IMR-90 (cell line): ENCODE data around the gene POLD1. TPM values are rescaled to one million over a fixed set of nuclear protein-coding genes. Genes with fewer than 3 reads are reported as not detected.

Experiments used
- ATAC-seq: fragments of 200-7000 bp; cut with Tn5 transposase; 2 replicates; pipeline ENCODE4 v1.9.1; 2020; ENCODE audit warnings: low read depth, mild to moderate bottlenecking, moderate library complexity
- BruUV-seq: library from RNA; stranded (reverse); fragments of 400-500 nt; replicated peaks from 2 replicates; lab custom pipeline; 2021; lab: Mats Ljungman, UMichigan
- CTCF ChIA-PET: fragments of 300-600 bp; formaldehyde crosslinking; extraction: SDS; loops from one replicate; lab custom pipeline; 2021; ENCODE audit warnings: antibody characterized with exemption; lab: Yijun Ruan, JAX
- POLR2A ChIA-PET: fragments of 300-600 bp; sonication (Branson Sonifier 250); formaldehyde crosslinking; loops from one replicate; lab custom pipeline; 2022; ENCODE audit warnings: antibody characterized with exemption; ENCODE audit not compliant: unreplicated experiment; lab: Charles Lee
- DNase-seq: peaks from one replicate; pipeline ENCODE4 v3.0.0; 2013
- H2AFZ ChIP-seq: replicated peaks from 2 replicates; pipeline ENCODE3; 2013; ENCODE audit warnings: low read length, mild to moderate bottlenecking; ENCODE audit not compliant: poor library complexity
- H2AK5ac ChIP-seq: 2 replicates; pipeline ENCODE4 v1.6.1; 2013; ENCODE audit warnings: low read depth, low read length, inconsistent platforms
- H2AK9ac ChIP-seq: replicated peaks from 2 replicates; pipeline ENCODE3; 2013; ENCODE audit warnings: mild to moderate bottlenecking, low read depth, low read length, moderate library complexity; ENCODE audit not compliant: poor library complexity
- H2BK120ac ChIP-seq: 2 replicates; pipeline ENCODE4 v1.6.1; 2013; ENCODE audit warnings: low read depth, low read length, inconsistent platforms
- H2BK15ac ChIP-seq: 3 replicates; pipeline ENCODE4 v1.6.1; 2013; ENCODE audit warnings: low read depth, low read length, inconsistent platforms
- H2BK20ac ChIP-seq: 2 replicates; pipeline ENCODE4 v1.6.1; 2013; ENCODE audit warnings: low read depth, mild to moderate bottlenecking, inconsistent platforms, low read length, moderate library complexity
- H2BK5ac ChIP-seq: 2 replicates; pipeline ENCODE4 v1.6.1; 2013; ENCODE audit warnings: mild to moderate bottlenecking, low read depth, low read length, inconsistent platforms; ENCODE audit not compliant: poor library complexity, severe bottlenecking
- H3K14ac ChIP-seq: replicated peaks from 2 replicates; pipeline ENCODE4 v1.6.1; 2013; ENCODE audit warnings: low read depth, low read length, inconsistent platforms
- H3K18ac ChIP-seq: 2 replicates; pipeline ENCODE4 v1.6.1; 2013; ENCODE audit warnings: low read depth, low read length, control low read depth
- H3K23ac ChIP-seq: 2 replicates; pipeline ENCODE4 v1.6.1; 2013; ENCODE audit warnings: low read depth, low read length, inconsistent platforms
- H3K27ac ChIP-seq: 2 replicates; pipeline ENCODE4 v1.5.1; 2013; ENCODE audit warnings: mild to moderate bottlenecking, control low read depth, low read length; ENCODE audit not compliant: insufficient read depth
- H3K27me3 ChIP-seq: 2 replicates; pipeline ENCODE4 v1.6.1; 2013; ENCODE audit warnings: low read length; ENCODE audit not compliant: control insufficient read depth, insufficient read depth
- H3K36me3 ChIP-seq: 2 replicates; pipeline ENCODE4 v1.6.1; 2013; ENCODE audit warnings: low read length, mixed read lengths; ENCODE audit not compliant: control insufficient read depth, insufficient read depth
- H3K4ac ChIP-seq: 2 replicates; pipeline ENCODE4 v1.6.1; 2013; ENCODE audit warnings: low read depth, low read length, inconsistent platforms
- H3K4me1 ChIP-seq: 2 replicates; pipeline ENCODE4 v1.6.1; 2013; ENCODE audit warnings: low read length, mixed read lengths; ENCODE audit not compliant: control insufficient read depth, insufficient read depth
- H3K4me2 ChIP-seq: 2 replicates; pipeline ENCODE4 v1.6.1; 2013; ENCODE audit warnings: low read depth, mild to moderate bottlenecking, control low read depth, low read length, moderate library complexity
- H3K4me3 ChIP-seq: 2 replicates; pipeline ENCODE4 v1.5.1; 2013; ENCODE audit warnings: low read depth, mild to moderate bottlenecking, control low read depth, low read length, moderate library complexity; ENCODE audit not compliant: insufficient read depth
- H3K56ac ChIP-seq: 2 replicates; pipeline ENCODE4 v1.6.1; 2013; ENCODE audit warnings: low read length, inconsistent platforms; ENCODE audit not compliant: insufficient read depth; ENCODE audit errors: extremely low read depth
- H3K79me1 ChIP-seq, 2 experiments: 2 replicates each; pipeline ENCODE4 v1.6.1; 2013; ENCODE audit warnings: low read length in 2 of 2, inconsistent platforms in 1 of 2, low read depth in 1 of 2
- H3K9ac ChIP-seq: 2 replicates; pipeline ENCODE4 v1.6.1; 2013; ENCODE audit warnings: low read depth, low read length, control low read depth
- H3K9me1 ChIP-seq: 2 replicates; pipeline ENCODE4 v1.6.1; 2013; ENCODE audit warnings: low read length, inconsistent platforms; ENCODE audit not compliant: insufficient read depth
- H3K9me3 ChIP-seq: 2 replicates; pipeline ENCODE4 v1.6.1; 2013; ENCODE audit warnings: low read length; ENCODE audit not compliant: control insufficient read depth, insufficient read depth
- H4K20me1 ChIP-seq: 2 replicates; pipeline ENCODE4 v1.6.1; 2013; ENCODE audit warnings: low read length, inconsistent platforms; ENCODE audit not compliant: insufficient read depth
- H4K5ac ChIP-seq: 2 replicates; pipeline ENCODE4 v1.6.1; 2013; ENCODE audit warnings: mild to moderate bottlenecking, low read depth, low read length, control low read depth
- H4K8ac ChIP-seq, 2 experiments: 2 replicates each; pipeline ENCODE4 v1.6.1; 2013; ENCODE audit warnings: low read depth in 2 of 2, low read length in 2 of 2, control low read depth in 1 of 2, inconsistent platforms in 1 of 2
- H4K91ac ChIP-seq: 2 replicates; pipeline ENCODE4 v1.6.1; 2013; ENCODE audit warnings: low read depth, low read length, inconsistent platforms; ENCODE audit not compliant: insufficient read depth
- BHLHE40 ChIP-seq: fragments of 150-350 bp; IDR thresholded peaks from 2 replicates; pipeline ENCODE4 v1.6.1; 2016; ENCODE audit warnings: mild to moderate bottlenecking, low read depth, low read length
- CEBPB ChIP-seq: IDR thresholded peaks from 2 replicates; pipeline ENCODE4 v1.6.1; 2012; ENCODE audit warnings: low read depth, low read length, improper control_type of control experiment
- CHD1 ChIP-seq: IDR thresholded peaks from 2 replicates; pipeline ENCODE4 v1.6.1; 2012; ENCODE audit warnings: low read depth, low read length, improper control_type of control experiment
- FOS ChIP-seq: fragments of 150-350 bp; IDR thresholded peaks from 2 replicates; pipeline ENCODE4 v1.6.1; 2016; ENCODE audit warnings: low read depth, low read length
- MAFK ChIP-seq: IDR thresholded peaks from 2 replicates; pipeline ENCODE4 v1.6.1; 2012; ENCODE audit warnings: low read depth, low read length, improper control_type of control experiment
- MAZ ChIP-seq: IDR thresholded peaks from 2 replicates; pipeline ENCODE4 v1.6.1; 2012; ENCODE audit warnings: low read depth, mild to moderate bottlenecking, low read length, improper control_type of control experiment, moderate library complexity, borderline replicate concordance
- MXI1 ChIP-seq: IDR thresholded peaks from 2 replicates; pipeline ENCODE4 v1.6.1; 2012; ENCODE audit warnings: low read depth, mild to moderate bottlenecking, low read length, moderate library complexity, borderline replicate concordance
- NFE2L2 ChIP-seq: fragments of 150-350 bp; IDR thresholded peaks from 2 replicates; pipeline ENCODE4 v1.6.1; 2016; ENCODE audit warnings: low read depth, mild to moderate bottlenecking, low read length
- RAD21 ChIP-seq: IDR thresholded peaks from 2 replicates; pipeline ENCODE4 v1.6.1; 2012; ENCODE audit warnings: low read length, improper control_type of control experiment
- RCOR1 ChIP-seq: IDR thresholded peaks from 2 replicates; pipeline ENCODE4 v1.6.1; 2012; ENCODE audit warnings: mild to moderate bottlenecking, low read length, improper control_type of control experiment; ENCODE audit not compliant: insufficient replicate concordance
- RFX5 ChIP-seq: IDR thresholded peaks from 2 replicates; pipeline ENCODE4 v1.8.0; 2012; ENCODE audit warnings: low read depth, mild to moderate bottlenecking, low read length, moderate library complexity
- SMC3 ChIP-seq: fragments of 150-350 bp; IDR thresholded peaks from 2 replicates; pipeline ENCODE4 v1.6.1; 2016; ENCODE audit warnings: low read depth, mild to moderate bottlenecking, antibody characterized with exemption, low read length, moderate library complexity
- WGBS, 2 experiments: methylation state at CpG; one replicate each; pipeline versions ENCODE4 v1.1.5 to v1.1.7; 2013; ENCODE audit warnings: missing lambda C conversion rate in 2 of 2; ENCODE audit not compliant: insufficient read length in 1 of 2; ENCODE audit errors: extremely low coverage in 2 of 2; 5-methylcytosine and 5-hydroxymethylcytosine counted together
- dilution Hi-C: fragments of 300-500 bp; cut with HindIII; formaldehyde crosslinking; loops from one replicate; pipeline ENCODE4 v1.14.3; 2018; ENCODE audit warnings: low sequenced_read_pairs; ENCODE audit not compliant: unreplicated experiment
- in situ Hi-C: fragments of 300-500 bp; cut with MboI; formaldehyde crosslinking; loops from 3 replicates; pipeline ENCODE4 v1.14.3; 2019; ENCODE audit warnings: low sequenced_read_pairs, inconsistent platforms, mixed read lengths
- intact Hi-C: fragments of 100-400 bp; cut with micrococcal nuclease; formaldehyde crosslinking; loops from 2 replicates; pipeline ENCODE4 v1.10.0; 2022
- polyA plus RNA-seq, 3 experiments: library from polyadenylated mRNA; depleted of rRNA; stranded (reverse); fragments of >200 nt; gene quantifications; 2 replicates each; pipeline ENCODE4 v1.2.3, GENCODE V29; 2012; ENCODE audit warnings: low replicate concordance in 1 of 3
- total RNA-seq: library from RNA; depleted of rRNA; stranded (reverse); fragments of >200 nt; gene quantifications from 2 replicates; pipeline ENCODE4 v1.2.3, GENCODE V29; 2012
- TF ChIP-seq, protein P1 (sequence below): conservative IDR thresholded peaks from 2 replicates; pipeline ENCODE4 v1.5.1; 2012; ENCODE audit warnings: mild to moderate bottlenecking, low read depth, low read length, improper control_type of control experiment
- TF ChIP-seq, protein P2 (sequence below): fragments of 150-350 bp; IDR thresholded peaks from 2 replicates; pipeline ENCODE4 v1.6.1; 2016; ENCODE audit warnings: low read depth, mild to moderate bottlenecking, low read length, moderate library complexity, borderline replicate concordance

The POLD1 gene
- total and polyA plus RNA-seq, 2 of the 4 experiments (the other 2 are of a cell fraction): 13.8 to 28.9 TPM

DNA sequence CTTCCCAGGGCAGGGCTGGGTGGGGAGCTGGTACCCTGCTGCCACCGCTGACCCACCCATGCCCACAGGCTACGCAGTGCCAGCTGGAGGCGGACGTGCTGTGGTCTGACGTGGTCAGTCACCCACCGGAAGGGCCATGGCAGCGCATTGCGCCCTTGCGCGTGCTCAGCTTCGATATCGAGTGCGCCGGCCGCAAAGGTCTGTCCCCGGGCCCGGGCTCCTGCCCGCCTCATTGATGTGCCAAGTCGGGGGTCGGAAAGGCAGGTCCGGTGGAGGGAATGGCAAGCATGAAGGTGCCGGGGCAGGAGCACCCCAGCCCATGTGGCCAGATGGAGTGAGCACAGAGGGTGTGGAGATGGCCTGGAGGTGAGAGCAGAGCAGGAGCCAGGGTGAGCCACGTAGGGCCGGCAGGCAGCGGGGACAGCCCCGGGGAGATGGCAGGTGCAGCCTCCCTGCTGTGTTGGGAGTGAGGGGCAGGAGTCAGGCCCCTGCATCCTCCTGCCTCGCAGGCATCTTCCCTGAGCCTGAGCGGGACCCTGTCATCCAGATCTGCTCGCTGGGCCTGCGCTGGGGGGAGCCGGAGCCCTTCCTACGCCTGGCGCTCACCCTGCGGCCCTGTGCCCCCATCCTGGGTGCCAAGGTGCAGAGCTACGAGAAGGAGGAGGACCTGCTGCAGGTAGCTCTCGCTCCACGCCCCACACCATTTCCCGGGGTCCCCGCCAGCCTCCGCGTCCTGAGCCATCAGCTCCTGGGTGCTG, 18.6 kb downstream of the POLD1 start:
- H2BK5ac ChIP-seq: no peak overlapping the region
- H2BK120ac ChIP-seq: no peak overlapping the region
- no peaks in the 10 kb centered on the region for H3K4me1 ChIP-seq
- H2AK5ac ChIP-seq: no peak overlapping the region
- no peak overlapping the region for H3K4me3 ChIP-seq
- WGBS, 2 experiments: 97% methylated on average over 18 of the region's 41 CpGs; no CpG with 5 or more reads in 1 of the 2 experiments
- CTCF ChIA-PET: no interaction called here
- no peak overlapping the region for H4K5ac ChIP-seq
- H3K27me3 ChIP-seq: no peaks in the 10 kb centered on the region
- no peak overlapping the region for H4K8ac ChIP-seq
- H2AK9ac ChIP-seq: no peak overlapping the region
- H2BK20ac ChIP-seq: no peak overlapping the region
- DNase-seq: no peak
- no peak overlapping the region for H3K23ac ChIP-seq
- no TSS peak for BruUV-seq
- no peak overlapping the region for H3K4me2 ChIP-seq
- no peaks in the 10 kb centered on the region; the same call in 1 of the 2 replicates for H3K9me1 ChIP-seq
- no peak overlapping the region for H3K14ac ChIP-seq
- H3K56ac ChIP-seq: no peak overlapping the region
- peaks cover 3% of the 10 kb centered on the region; the same call in 1 of the 2 replicates for H4K20me1 ChIP-seq
- no peak overlapping the region for H3K4ac ChIP-seq
- in situ Hi-C loops: no loop called here
- H2BK15ac ChIP-seq: no peak overlapping the region
- H3K36me3 ChIP-seq: peaks cover 9% of the 10 kb centered on the region
- H2AFZ ChIP-seq: no peak overlapping the region
- TF ChIP-seq RAD21: no peak
- no peak for TF ChIP-seq RCOR1
- TF ChIP-seq MAFK: no peak
- TF ChIP-seq MXI1: no peak
- TF ChIP-seq, protein P1, sequence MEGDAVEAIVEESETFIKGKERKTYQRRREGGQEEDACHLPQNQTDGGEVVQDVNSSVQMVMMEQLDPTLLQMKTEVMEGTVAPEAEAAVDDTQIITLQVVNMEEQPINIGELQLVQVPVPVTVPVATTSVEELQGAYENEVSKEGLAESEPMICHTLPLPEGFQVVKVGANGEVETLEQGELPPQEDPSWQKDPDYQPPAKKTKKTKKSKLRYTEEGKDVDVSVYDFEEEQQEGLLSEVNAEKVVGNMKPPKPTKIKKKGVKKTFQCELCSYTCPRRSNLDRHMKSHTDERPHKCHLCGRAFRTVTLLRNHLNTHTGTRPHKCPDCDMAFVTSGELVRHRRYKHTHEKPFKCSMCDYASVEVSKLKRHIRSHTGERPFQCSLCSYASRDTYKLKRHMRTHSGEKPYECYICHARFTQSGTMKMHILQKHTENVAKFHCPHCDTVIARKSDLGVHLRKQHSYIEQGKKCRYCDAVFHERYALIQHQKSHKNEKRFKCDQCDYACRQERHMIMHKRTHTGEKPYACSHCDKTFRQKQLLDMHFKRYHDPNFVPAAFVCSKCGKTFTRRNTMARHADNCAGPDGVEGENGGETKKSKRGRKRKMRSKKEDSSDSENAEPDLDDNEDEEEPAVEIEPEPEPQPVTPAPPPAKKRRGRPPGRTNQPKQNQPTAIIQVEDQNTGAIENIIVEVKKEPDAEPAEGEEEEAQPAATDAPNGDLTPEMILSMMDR: no peak
- TF ChIP-seq NFE2L2: no peak
- TF ChIP-seq CEBPB: no peak
- TF ChIP-seq BHLHE40: no peak
- no peak for TF ChIP-seq MAZ
- TF ChIP-seq FOS: no peak
- no peak for TF ChIP-seq CHD1
- no peak for TF ChIP-seq SMC3
- TF ChIP-seq, protein P2, sequence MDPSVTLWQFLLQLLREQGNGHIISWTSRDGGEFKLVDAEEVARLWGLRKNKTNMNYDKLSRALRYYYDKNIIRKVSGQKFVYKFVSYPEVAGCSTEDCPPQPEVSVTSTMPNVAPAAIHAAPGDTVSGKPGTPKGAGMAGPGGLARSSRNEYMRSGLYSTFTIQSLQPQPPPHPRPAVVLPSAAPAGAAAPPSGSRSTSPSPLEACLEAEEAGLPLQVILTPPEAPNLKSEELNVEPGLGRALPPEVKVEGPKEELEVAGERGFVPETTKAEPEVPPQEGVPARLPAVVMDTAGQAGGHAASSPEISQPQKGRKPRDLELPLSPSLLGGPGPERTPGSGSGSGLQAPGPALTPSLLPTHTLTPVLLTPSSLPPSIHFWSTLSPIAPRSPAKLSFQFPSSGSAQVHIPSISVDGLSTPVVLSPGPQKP: no peak
- no peak for TF ChIP-seq RFX5
- POLR2A ChIA-PET: no interaction called here
- H4K91ac ChIP-seq: no peak overlapping the region
- no peak for ATAC-seq
- no peak overlapping the region for H3K27ac ChIP-seq
- no peaks in the 10 kb centered on the region for H3K9me3 ChIP-seq
- H3K79me1 ChIP-seq: peaks cover 0 to 6% of the 10 kb centered on the region in 2 experiments; a peak in 2 of 4 replicates
- dilution Hi-C loops: no loop called here
- intact Hi-C loops: no loop called here
- no peak overlapping the region for H3K9ac ChIP-seq
- H3K18ac ChIP-seq: no peak overlapping the region
